PFSK-1 (cell line): ENCODE results near the gene SEMA3A.

Experiments
- FOXP2 ChIP-seq: optimal IDR thresholded peaks from 2 replicates; pipeline ENCODE3; 2011; ENCODE audit warnings: borderline replicate concordance, control low read depth, inconsistent platforms; ENCODE audit not compliant: insufficient read depth; ENCODE audit errors: extremely low read length, extremely low read depth
- POLR2AphosphoS5 ChIP-seq: IDR thresholded peaks from 2 replicates; pipeline ENCODE4 v1.6.1; 2012; ENCODE audit warnings: low read depth, mild to moderate bottlenecking, control low read depth, low read length, moderate library complexity
- SIN3A ChIP-seq: IDR thresholded peaks from 2 replicates; pipeline ENCODE4 v1.6.1; 2012; ENCODE audit warnings: mild to moderate bottlenecking, low read length, moderate library complexity, borderline replicate concordance; ENCODE audit not compliant: insufficient read depth
- TAF1 ChIP-seq: IDR thresholded peaks from 2 replicates; pipeline ENCODE4 v1.6.1; 2012; ENCODE audit warnings: low read length, control low read depth, borderline replicate concordance; ENCODE audit not compliant: insufficient read depth
- TF ChIP-seq, protein P1 (sequence below), 2 experiments: IDR thresholded peaks; 2 replicates each; pipeline versions ENCODE4 v1.6.1 to v1.8.0; 2011 to 2012; ENCODE audit warnings: low read depth in 2 of 2, low read length in 2 of 2, control low read depth in 1 of 2, inconsistent platforms in 1 of 2, mild to moderate bottlenecking in 1 of 2, moderate library complexity in 1 of 2; ENCODE audit not compliant: insufficient read depth in 1 of 2

Gene SEMA3A

DNA sequence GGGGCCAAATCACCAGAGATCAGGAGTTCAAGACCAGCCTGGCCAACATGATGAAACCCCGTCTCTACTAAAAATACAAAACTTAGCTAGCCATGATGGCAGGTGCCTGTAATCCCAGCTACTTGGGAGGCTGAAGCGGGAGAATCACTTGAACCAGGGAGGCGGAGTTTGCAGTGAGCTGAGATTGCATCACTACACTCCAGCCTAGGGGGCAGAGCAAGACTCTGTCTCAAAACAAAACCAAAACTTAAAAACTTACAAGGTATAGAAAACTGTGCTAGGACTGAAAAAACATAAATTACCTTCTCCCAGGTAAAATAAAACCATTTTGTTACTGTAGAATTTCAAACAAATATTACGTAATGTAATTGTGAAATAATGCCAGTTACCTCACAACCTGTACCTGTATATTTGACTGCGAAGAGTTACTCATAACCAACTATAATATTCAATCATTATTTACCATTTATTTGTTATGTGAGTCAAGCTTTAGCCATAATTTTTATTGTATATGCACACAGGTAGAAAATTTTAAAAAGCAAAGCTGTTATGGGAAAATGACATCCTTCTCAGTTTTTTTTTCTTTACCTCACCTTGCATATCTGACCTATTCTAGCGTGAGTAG lies 180.9 kb downstream of the SEMA3A start:
- TF ChIP-seq TAF1 (no peak), FOXP2 (no peak)
- TF ChIP-seq, protein P1, sequence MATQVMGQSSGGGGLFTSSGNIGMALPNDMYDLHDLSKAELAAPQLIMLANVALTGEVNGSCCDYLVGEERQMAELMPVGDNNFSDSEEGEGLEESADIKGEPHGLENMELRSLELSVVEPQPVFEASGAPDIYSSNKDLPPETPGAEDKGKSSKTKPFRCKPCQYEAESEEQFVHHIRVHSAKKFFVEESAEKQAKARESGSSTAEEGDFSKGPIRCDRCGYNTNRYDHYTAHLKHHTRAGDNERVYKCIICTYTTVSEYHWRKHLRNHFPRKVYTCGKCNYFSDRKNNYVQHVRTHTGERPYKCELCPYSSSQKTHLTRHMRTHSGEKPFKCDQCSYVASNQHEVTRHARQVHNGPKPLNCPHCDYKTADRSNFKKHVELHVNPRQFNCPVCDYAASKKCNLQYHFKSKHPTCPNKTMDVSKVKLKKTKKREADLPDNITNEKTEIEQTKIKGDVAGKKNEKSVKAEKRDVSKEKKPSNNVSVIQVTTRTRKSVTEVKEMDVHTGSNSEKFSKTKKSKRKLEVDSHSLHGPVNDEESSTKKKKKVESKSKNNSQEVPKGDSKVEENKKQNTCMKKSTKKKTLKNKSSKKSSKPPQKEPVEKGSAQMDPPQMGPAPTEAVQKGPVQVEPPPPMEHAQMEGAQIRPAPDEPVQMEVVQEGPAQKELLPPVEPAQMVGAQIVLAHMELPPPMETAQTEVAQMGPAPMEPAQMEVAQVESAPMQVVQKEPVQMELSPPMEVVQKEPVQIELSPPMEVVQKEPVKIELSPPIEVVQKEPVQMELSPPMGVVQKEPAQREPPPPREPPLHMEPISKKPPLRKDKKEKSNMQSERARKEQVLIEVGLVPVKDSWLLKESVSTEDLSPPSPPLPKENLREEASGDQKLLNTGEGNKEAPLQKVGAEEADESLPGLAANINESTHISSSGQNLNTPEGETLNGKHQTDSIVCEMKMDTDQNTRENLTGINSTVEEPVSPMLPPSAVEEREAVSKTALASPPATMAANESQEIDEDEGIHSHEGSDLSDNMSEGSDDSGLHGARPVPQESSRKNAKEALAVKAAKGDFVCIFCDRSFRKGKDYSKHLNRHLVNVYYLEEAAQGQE (IDR thresholded peaks at IDR 0.05; ENCODE audit: insufficient read depth in 1 of 2, low read depth in 2 of 2, low read length in 2 of 2) = no peak

DNA sequence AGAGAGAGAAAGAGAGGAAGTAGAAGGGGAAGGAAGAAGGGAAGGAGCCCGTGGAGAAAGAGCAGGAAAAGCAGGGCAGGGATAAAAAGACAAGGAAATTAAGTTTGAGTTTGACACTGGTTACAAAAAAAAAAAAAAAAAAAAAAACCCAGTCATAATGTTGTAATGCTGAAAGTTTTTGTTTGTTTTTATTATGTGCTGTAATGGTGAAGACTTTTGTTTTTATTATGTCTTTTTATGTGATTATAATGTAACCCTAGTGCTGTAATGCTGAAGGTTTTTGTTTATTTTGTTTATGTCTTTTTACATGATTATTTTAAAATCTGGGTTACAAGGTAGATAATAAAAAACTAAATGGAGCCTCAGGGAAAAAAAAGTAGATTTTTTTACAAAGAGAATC lies 184.8 kb downstream of the SEMA3A start:
- TF ChIP-seq POLR2AphosphoS5 (no peak), TAF1 (no peak), SIN3A (no peak), FOXP2 (no peak)
- TF ChIP-seq, protein P1 (IDR thresholded peaks at IDR 0.05; ENCODE audit: insufficient read depth in 1 of 2, low read depth in 2 of 2, low read length in 2 of 2) = no peak

DNA sequence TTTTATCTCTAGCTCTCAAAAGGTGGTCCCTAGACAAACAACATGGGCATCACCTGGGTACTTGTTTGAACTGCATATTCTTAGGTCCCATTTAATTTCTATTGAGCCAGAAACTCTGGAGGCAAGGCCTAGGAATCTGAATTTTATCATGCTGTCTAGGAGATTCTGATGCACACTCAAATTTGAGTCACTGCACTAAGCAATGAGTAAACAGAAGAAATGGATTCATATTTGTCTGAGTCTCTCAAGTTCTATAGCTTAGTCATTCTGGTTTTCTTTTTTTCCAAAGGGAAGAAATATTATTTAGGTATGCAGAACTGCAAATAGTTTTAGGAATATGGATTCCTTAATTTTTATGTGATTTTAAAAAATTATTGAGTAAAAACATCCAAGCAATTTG lies 185.5 kb downstream of the SEMA3A start:
- TF ChIP-seq POLR2AphosphoS5 = no peak
- TF ChIP-seq, protein P1 (IDR thresholded peaks at IDR 0.05; ENCODE audit: insufficient read depth in 1 of 2, low read depth in 2 of 2, low read length in 2 of 2) = no peak
- TF ChIP-seq TAF1 = no peak
- TF ChIP-seq SIN3A = no peak
- no peak for TF ChIP-seq FOXP2

DNA sequence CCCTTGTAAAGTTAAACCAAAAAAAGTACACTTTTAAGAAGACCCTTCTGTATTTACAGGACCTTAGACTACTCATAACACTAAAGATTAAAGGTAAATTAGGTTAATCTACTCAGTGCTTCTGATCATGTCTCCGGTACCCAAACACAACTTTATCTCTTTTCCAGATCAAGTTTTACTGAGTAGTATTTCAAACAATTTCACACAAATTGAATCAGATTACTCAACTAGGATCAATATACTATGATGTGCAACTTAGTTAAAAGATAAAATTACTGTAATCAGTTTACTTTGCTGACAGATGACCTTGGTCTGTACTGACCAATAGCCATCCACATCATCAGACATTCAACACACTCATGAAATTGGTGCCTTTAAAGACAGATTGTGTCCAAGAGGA lies 191.4 kb downstream of the SEMA3A start:
- TF ChIP-seq POLR2AphosphoS5 = no peak
- TF ChIP-seq FOXP2 = no peak

DNA sequence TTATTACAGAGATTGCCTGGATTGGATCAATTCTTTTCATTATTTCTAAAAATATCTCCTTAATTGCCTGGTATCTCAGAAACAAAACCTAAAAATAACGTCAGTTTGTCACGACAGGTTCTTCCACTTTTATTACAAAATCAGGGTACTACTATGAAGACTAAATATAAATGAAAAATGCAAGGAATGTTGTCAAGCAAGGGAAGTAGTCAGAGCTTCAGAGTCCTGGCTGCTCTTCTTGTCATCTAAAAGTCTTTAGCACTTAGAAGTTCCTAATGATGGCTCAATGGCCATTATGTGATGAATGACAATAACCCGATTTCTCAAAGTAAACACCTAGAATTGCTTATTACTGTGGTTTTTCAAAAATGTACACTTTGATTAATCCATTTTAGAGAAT lies 192.2 kb downstream of the SEMA3A start:
- TF ChIP-seq, protein P1 (IDR thresholded peaks at IDR 0.05; ENCODE audit: insufficient read depth in 1 of 2, low read depth in 2 of 2, low read length in 2 of 2) = no peak
- TF ChIP-seq SIN3A = no peak
- no peak for TF ChIP-seq POLR2AphosphoS5
